Smooth muscle cell (in vitro differentiated cells): ENCODE data around the gene TCF12. TPM values are rescaled to one million over a fixed set of nuclear protein-coding genes. Genes with fewer than 3 reads are reported as not detected.

Experiments used
- DNase-seq: peaks from one replicate; lab custom pipeline; 2025; ENCODE audit not compliant: unreplicated experiment; lab: John Stamatoyannopoulos, UW
- H2AFZ ChIP-seq: fragments of 200-600 bp; sonication (generic); 2 replicates; pipeline ENCODE4 v1.6.0; 2016; ENCODE audit warnings: antibody characterized with exemption, low read depth, mild to moderate bottlenecking
- H3F3A ChIP-seq: fragments of 200-600 bp; sonication (generic); 2 replicates; pipeline ENCODE4 v1.6.0; 2017; ENCODE audit warnings: antibody characterized with exemption, low read depth
- H3K27ac ChIP-seq: fragments of 200-600 bp; sonication (generic); 2 replicates; pipeline ENCODE4 v1.5.1; 2016; ENCODE audit warnings: low read depth, mild to moderate bottlenecking
- H3K27me3 ChIP-seq: fragments of 200-600 bp; sonication (generic); 2 replicates; pipeline ENCODE4 v1.6.1; 2016; ENCODE audit warnings: low read depth, mild to moderate bottlenecking
- H3K36me3 ChIP-seq: fragments of 200-600 bp; sonication (generic); 2 replicates; pipeline ENCODE4 v1.5.1; 2016; ENCODE audit warnings: low read depth
- H3K4me1 ChIP-seq: fragments of 200-600 bp; sonication (generic); 2 replicates; pipeline ENCODE4 v1.5.1; 2016; ENCODE audit warnings: low read depth
- H3K4me2 ChIP-seq: fragments of 200-600 bp; sonication (generic); 2 replicates; pipeline ENCODE4 v1.6.0; 2016; ENCODE audit warnings: mild to moderate bottlenecking
- H3K4me3 ChIP-seq: fragments of 200-600 bp; sonication (generic); 2 replicates; pipeline ENCODE4 v1.5.1; 2016; ENCODE audit warnings: mild to moderate bottlenecking
- H3K79me2 ChIP-seq: fragments of 200-600 bp; sonication (generic); 2 replicates; pipeline ENCODE4 v1.6.0; 2016; ENCODE audit warnings: low read depth, mild to moderate bottlenecking
- H3K9ac ChIP-seq: fragments of 200-600 bp; sonication (generic); 2 replicates; pipeline ENCODE4 v1.6.0; 2016; ENCODE audit warnings: low read depth
- H3K9me3 ChIP-seq: fragments of 200-600 bp; sonication (generic); replicated peaks from 2 replicates; pipeline ENCODE4 v1.5.1; 2016; ENCODE audit warnings: low read depth
- H4K20me1 ChIP-seq: fragments of 200-600 bp; sonication (generic); 2 replicates; pipeline ENCODE4 v1.6.0; 2016; ENCODE audit warnings: low read depth
- CTCF ChIP-seq: fragments of 200-600 bp; sonication (generic); IDR thresholded peaks from 2 replicates; pipeline ENCODE4 v1.5.1; 2017; ENCODE audit warnings: borderline replicate concordance, mild to moderate bottlenecking, antibody characterized with exemption; ENCODE audit not compliant: insufficient read depth, poor library complexity, severe bottlenecking
- WGBS: methylation state at CpG from one replicate; pipeline ENCODE4 v1.1.7; 2016; ENCODE audit warnings: low lambda C conversion rate; 5-methylcytosine and 5-hydroxymethylcytosine counted together
- polyA plus RNA-seq: library from polyadenylated mRNA; unstranded; fragments of >200 nt; fragmentation: Nextera tagmentation; extraction: Ambion mirVana; gene quantifications from 2 replicates; pipeline ENCODE4 v1.2.1, GENCODE V29; 2016
- total RNA-seq: library from RNA; depleted of rRNA; stranded (reverse); fragments of >200 nt; gene quantifications from 2 replicates; pipeline ENCODE4 v1.2.3, GENCODE V29; 2014

Gene TCF12
- total and polyA plus RNA-seq, 2 experiments from 2014 or later: 54.1 to 302 TPM

- Histone ChIP-seq H3K9ac (no peak overlapping the region), H3K27ac (peak overlapping the region; percentile 61), H2AFZ (no peak overlapping the region), H3K36me3 (peaks cover 12% of the 10 kb centered on the region), H3K4me2 (no peak overlapping the region), H3F3A (peaks cover 6% of the 10 kb centered on the region), H3K9me3 (peaks cover 4% of the 10 kb centered on the region), H3K4me3 (no peak overlapping the region), H3K4me1 (peaks cover 16% of the 10 kb centered on the region), H3K79me2 (peaks cover 13% of the 10 kb centered on the region), H3K27me3 (no peaks in the 10 kb centered on the region), H4K20me1 (peaks cover 13% of the 10 kb centered on the region)
- TF ChIP-seq CTCF: no peak
- DNase-seq: no peak
- 35% methylated on average over 6 of the region's 6 CpGs for WGBS
Measured at GRCh38 chr15:57255751-57256341, 337.4 kb downstream of the TCF12 start.

- Histone ChIP-seq H3F3A (peaks cover 8% of the 10 kb centered on the region), H3K9me3 (peaks cover 4% of the 10 kb centered on the region), H3K9ac (no peak overlapping the region), H2AFZ (no peak overlapping the region), H3K27me3 (no peaks in the 10 kb centered on the region), H3K4me2 (no peak overlapping the region), H3K27ac (no peak overlapping the region), H4K20me1 (peaks cover 13% of the 10 kb centered on the region), H3K36me3 (peaks cover 7% of the 10 kb centered on the region), H3K79me2 (peaks cover 8% of the 10 kb centered on the region), H3K4me3 (no peak overlapping the region), H3K4me1 (peaks cover 16% of the 10 kb centered on the region)
- no peak for DNase-seq
- 50% methylated on average over 2 of the region's 2 CpGs for WGBS
- no peak for TF ChIP-seq CTCF
Measured at GRCh38 chr15:57256939-57257338, 338.5 kb downstream of the TCF12 start.

- 28% methylated on average over 6 of the region's 6 CpGs for WGBS
- Histone ChIP-seq H3K4me3 (no peak overlapping the region), H2AFZ (no peak overlapping the region), H3F3A (peaks cover 4% of the 10 kb centered on the region), H3K4me2 (no peak overlapping the region), H3K36me3 (peaks cover 20% of the 10 kb centered on the region), H3K9ac (no peak overlapping the region), H3K27me3 (no peaks in the 10 kb centered on the region), H3K9me3 (no peaks in the 10 kb centered on the region), H3K27ac (no peak overlapping the region), H3K79me2 (peaks cover 5% of the 10 kb centered on the region), H4K20me1 (peaks cover 13% of the 10 kb centered on the region), H3K4me1 (peaks cover 16% of the 10 kb centered on the region)
- DNase-seq: no peak
- TF ChIP-seq CTCF: no peak
Measured at GRCh38 chr15:57259568-57260040, 341.2 kb downstream of the TCF12 start.

- Histone ChIP-seq H3K9me3 (no peaks in the 10 kb centered on the region), H3K27ac (no peak overlapping the region), H3K36me3 (peaks cover 23% of the 10 kb centered on the region), H3K27me3 (no peaks in the 10 kb centered on the region), H3K4me2 (no peak overlapping the region), H4K20me1 (peaks cover 3% of the 10 kb centered on the region), H2AFZ (no peak overlapping the region), H3K4me3 (no peak overlapping the region), H3F3A (peaks cover 4% of the 10 kb centered on the region), H3K4me1 (peaks cover 16% of the 10 kb centered on the region), H3K79me2 (peaks cover 14% of the 10 kb centered on the region), H3K9ac (no peak overlapping the region)
- TF ChIP-seq CTCF: no peak
- no peak for DNase-seq
- WGBS: 82% methylated on average over 3 of the region's 3 CpGs
Measured at GRCh38 chr15:57263520-57263919, 345.1 kb downstream of the TCF12 start.
